Left renal pelvis (tissue), 4 donors: ENCODE data around the gene PEPD. TPM values are rescaled to one million over a fixed set of nuclear protein-coding genes. Genes with fewer than 3 reads are reported as not detected.

Source experiments
- DNase-seq, 4 donors: peaks; one replicate each; pipeline ENCODE4 v3.0.0-alpha.2; 2013; ENCODE audit warnings: low read depth in 4 of 4, low spot score in 3 of 4
- polyA plus RNA-seq, 4 donors: library from polyadenylated mRNA; unstranded; fragments of 120-200 nt; gene quantifications; one replicate each; pipeline ENCODE4 v1.2.1, GENCODE V29; 2013; ENCODE audit not compliant: insufficient read length in 4 of 4

PEPD gene
- polyA plus RNA-seq, 4 donors = 56.0 to 122 (median 95.0) TPM

DNA sequence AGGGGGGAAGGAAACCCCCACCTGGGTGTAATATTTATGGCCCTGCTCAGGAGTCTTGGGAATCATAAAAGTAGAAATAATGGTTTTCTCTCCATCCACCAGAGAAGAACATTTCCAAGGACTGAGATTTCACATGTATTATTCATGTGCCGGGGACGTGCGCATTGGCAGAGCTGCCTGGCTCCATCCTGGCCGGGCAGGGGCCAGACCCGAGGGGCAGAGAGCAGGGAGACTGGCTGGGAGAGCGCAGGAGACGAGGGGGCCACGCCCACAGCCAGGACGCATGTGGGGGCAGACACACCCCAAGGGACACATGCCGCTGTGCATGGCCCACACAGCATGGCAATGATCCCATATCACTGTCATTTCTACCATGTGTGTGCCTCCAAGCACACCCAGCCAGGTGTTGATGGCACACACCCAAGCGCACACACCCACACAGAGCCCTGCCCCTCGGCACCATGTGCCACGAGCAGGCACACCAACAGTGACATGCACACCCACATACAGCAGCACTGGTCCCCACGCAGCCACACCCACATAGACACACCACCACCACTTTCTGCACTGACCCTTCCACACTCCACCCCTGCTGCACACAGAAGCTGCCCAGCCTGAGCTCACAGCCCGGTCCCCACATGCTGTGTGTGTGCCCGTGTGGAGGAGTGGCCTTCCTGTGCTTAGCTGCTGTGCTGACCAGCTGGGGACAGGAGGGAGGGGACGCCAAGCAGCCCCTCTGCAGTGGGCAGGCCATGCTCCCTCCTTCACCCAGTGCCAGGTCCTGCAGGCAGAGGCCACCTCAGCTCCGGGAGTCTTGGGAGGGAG lies 108.8 kb downstream of the PEPD start:
- DNase-seq = no peak

DNA sequence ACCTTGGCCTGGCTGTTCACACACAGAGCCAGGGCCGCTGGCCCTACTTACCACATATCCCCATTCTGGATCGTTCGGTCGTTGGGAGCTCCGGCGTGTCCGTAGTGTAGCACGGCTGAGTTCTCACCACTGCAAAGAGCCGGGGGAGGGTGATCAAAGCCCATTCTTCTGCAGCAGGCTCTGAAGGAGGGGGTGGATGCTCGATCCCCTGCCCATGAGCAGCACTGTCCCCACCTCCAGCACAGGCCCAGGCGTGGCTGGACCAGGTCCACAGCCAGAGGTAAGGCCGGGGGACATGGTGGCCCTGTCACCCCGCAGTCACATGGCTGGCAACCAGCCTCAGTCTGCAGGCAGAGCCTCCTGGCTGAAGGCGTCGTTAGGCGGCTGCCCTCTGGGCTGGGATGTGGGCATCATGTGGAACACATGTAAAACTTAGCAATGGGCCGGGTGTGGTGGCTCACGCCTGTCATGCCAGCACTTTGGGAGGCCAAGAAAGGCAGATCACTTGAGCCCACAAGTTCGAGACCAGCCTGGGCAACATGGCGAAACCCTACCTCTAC lies 109.9 kb downstream of the PEPD start:
- no peak for DNase-seq

DNA sequence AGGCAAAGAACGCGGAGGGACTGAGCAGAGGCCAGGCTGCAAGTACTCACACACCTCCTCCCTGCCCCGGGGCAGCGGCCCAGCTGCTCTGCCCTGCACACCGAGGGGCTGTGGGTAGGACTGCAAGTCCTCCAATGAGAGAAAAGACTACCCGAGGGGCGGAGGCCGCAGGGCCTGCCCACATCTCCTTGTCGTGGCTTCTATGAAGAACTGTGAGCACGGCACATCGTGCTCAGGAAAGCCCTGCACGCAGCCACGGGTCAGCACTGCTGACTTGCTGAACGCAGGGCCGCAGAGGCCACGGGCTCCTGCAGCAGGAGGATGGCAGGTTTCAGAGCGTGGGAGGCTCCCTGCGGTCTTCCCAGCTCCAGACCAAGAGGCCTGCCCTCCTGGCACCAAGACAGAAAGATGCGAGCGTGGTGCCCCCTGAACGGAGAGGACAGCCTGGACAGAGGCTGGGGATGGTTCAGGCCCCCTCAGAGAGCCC lies 110.6 kb downstream of the PEPD start:
- no peak for DNase-seq

DNA sequence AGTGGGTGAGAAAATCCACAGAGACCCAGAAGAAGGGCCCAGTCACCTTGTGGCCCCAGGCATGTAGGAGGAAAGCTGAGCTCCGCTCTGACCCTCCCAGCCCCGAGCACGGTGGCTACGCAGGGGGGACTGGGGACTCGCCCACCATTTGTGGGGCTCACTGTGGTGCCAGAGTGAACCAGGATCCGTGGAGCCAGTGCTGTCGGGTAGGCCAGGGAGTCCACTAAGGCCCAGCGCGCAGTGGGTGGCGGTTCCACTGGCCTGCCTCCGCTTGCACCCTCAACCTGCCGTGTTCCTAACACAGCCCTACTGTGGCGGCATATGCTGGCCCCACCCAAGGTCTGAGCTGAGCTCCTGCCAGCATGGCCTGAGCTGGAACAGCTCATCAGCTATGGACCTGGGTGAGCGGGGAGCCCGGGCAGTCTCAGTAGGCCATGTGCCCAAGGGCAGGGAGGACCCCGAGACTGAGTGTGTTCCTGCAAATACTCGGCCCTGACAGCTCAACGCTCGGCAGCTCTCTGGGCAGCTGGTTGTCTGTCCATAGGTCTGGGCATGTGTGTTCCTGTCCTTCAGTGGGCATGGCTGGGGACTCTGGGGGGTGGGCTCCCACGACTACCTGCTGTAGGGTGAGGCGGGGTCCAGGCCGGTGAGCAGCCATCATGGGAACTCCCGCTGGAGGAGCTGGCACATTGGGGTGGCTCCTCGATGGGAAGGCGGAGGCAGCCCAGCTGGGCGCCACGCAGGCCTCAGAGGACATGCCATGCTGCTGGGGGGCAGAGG lies 111.5 kb downstream of the PEPD start:
- no peak for DNase-seq

DNA sequence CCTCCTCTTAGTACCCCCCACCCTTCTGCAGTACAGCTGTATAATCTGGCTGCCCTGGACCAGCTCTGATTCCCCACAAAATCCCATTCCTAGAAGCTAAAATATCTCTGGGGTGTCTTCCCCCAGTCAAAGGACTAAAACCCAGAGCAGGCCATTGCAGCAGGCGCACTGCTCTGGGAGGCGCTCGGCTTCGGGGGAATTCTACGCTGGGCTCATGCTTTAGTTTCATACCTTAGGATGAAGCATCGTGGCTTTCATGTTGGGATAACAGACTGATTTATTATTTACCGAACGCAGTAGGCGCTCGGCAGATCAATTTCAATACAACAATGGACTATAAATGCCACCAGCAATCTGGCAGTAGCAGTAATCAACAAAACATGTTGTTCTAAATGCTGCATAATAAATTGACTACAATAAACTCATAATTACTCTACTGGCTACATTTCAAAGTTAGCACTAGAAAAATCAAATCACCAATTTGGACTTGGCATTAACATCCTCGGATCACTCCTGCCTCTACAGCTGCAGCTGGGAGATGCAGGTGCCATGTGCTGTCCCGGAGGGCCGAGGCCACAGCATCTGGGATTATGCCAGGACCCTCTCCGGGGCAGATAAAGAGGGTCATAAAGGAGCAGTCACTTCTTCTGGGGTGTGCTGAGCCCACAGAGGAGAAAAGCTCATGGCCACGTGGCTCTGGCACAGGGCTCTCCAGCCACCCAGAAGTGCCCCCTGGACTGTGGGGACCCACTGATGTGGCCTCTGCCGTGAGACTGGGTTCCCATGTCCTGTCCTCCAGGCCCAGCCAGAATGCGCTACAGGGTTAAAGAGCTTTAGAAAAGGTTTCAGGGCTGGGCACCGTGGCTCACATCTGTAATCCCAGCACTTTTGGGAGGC lies 112.8 kb downstream of the PEPD start:
- no peak for DNase-seq

DNA sequence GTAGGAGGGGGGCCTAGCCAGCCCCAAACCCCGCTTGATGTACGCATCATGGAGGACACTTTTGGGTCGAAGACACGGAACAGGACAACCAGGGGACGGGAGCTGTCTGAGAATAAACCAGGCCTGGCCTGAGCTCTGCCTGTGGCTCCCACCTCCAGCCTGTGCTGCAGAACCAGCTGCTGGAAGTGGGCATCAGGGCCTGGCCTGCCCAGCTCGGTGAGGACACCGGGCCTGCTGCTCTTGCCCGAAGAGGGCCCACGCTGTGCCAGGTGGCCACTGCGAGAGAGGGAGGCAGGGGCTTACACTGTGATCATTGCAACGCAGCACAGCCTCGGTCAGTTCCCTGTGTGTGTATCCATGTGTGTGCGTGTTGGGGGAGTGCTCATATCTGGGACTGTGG lies 113.5 kb downstream of the PEPD start:
- DNase-seq = no peak

DNA sequence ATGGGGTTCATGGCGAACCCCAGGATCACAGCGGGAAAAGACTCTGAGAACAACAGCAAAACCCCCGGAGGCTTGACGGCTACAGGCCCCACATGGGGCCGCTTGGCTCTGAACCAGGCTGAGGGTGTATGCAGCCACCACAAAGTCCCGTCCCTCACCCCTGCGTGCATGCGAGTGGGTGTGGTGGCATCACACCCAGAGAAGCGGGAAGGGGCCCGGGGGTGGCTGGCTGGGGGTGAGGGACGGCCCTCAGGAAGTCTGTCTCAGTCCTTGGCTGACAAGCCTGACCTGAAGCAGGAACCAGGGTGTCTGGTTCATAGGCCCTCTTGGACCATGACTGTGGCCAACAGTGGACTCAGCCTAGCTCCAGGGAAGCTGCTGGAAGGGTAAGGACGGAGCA lies 113.9 kb downstream of the PEPD start:
- DNase-seq = no peak

DNA sequence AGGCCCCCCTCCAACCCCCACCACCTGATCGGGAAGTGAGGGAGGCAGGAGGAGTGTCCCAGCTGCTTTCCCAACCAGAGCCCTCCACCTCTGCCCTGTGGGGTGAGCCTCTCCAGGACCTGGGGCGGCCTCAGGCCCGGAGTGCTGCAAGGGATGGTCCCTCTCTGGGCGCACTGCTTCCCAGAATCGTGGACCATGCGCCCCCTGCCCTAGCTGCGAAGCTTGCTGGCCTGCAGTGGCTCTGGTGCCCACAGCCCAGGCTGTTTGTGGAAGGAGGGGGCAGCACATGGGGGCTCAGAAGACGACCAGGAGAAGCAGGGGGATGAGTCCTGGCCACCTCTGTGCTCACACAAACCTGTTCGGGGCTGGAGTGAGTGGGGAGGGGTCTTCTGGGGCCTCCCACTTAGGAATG lies 114.4 kb downstream of the PEPD start:
- no peak for DNase-seq

DNA sequence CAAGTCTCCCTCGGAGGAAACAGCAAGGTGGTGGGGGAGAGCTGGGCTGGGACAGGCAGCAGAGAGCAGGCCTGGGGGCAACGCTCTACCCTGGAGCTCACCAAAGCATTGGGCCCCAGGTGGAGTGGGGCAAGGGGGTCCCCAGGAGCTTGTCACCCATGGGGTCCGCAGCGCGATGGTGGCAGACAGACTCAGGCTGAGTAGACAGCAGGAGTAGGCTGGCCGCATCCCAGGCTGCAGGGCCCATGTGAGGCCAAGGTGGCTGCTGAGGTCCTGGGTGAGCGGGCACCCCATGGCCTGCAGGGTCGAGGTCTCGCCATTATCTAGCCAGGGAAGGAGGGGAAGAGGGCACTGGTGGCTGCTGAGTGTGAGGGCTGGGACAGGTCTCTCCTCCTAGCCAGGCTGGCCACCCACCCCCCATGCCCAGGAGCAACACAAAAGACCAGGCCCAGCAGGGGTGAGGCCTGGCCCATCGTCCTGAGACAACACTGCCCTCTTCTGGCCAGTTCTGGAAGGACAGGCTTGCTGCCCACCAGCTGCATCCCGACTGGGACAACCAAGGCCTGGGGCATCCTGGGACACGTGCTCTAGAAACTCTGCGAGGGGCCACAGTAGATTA lies 115.0 kb downstream of the PEPD start:
- DNase-seq = no peak

DNA sequence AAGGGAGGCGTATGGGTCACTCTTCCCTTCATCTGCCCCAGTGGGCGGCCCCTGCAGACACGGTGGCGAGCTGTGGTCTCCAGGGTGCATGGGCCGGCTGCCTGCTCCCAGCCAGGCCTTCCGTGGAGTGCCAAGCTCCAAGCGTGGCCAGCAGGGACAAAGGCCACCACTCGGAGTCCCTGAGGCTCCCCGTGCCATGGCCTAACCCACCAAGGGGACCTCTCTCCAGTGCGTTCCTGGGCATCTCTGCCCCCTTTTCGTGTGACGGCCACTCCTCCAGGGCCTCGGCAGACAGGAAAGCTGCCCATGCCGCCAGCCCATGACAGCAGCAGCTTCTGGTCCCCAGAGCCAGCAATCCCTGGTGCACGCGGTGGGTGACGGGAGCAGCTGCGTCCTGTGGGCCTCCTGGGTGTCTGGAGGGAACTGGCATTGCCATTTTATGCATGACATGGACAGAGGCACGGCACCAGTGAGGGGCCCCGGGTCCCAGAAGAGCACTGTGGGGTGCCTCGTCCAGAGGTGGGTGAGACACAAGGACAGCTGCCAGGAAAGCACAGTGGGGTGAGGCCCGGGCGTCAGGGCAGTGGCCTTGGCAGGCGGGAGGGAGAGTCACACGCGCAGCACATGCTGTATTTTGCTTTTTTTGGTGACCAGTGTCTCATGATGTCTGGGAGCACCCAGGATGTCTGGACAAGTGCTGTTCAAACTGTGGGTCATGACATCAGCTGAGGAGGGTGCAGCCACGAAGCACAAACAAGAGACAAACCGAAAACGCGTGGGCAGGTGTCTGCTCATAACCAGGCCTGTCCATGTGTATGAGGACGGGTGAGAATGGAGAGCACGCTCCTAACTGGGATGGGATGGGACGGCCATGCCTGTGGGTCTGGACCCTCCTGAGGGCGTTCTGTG lies 115.8 kb downstream of the PEPD start:
- no peak for DNase-seq

DNA sequence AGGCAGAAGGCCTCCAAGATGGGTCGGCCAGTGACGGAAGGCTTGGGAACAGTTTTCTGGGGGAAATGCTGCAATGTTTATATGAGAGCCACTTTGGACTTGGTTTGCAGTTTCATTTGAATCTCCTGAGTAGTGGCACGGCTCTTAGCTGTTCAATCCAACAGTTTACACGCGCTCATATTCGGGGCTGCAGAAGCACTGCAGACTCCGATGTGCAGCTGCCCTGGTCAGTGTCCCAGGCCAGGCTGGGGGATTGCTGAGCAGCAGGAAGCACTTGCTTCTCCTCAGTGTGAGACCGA lies 116.4 kb downstream of the PEPD start:
- DNase-seq = no peak

DNA sequence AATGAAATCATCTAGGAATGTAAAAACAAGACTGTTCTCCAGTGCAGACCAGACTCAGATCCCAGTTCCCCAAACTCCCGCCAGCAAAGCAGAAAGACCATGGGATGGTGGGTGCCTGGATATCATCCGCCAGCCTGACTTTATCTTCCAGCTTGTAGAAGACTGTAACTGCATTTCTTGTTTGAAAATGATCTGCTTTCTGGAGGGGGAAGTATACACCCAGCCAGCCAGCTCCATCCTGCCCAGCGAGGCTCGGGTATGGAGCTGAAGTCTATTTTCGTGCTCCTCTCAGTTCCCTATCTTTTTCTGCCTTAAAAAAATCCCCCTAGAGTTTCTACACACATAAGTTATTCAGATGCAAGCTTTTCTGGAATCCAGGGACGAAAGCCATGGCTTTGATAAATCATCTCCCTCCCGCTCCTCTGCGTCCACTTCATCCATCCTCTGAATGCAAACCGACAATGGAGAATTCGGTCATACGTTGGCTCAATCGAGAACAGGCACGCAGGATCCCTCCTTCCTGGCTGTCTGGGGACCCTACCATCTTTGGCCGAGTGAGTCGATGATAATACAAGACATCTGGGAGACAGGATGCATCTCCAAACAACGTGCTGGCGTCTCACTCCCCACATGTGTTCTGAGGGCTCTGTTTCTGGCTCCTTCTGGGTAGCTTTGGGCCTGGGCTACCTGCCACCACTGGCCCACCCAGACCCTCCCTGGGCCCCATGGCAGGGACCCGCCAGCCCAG lies 116.9 kb downstream of the PEPD start:
- no peak for DNase-seq

DNA sequence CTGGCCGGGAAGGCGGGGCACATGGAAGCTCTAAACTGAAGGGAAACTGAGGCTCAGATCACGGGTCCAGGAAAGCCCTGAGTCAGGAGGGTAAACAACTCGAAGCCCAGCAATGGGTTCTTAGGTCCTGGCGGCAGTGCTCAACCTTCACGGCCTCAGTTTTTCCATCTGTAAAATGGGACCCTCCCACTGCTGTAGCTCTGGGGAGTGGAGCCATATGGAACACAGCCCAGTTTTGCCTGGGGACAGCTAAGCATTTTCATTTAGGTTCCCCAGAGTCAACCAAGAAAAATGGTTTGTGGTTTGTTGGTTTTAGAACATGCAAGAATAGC lies 117.7 kb downstream of the PEPD start:
- no peak for DNase-seq

DNA sequence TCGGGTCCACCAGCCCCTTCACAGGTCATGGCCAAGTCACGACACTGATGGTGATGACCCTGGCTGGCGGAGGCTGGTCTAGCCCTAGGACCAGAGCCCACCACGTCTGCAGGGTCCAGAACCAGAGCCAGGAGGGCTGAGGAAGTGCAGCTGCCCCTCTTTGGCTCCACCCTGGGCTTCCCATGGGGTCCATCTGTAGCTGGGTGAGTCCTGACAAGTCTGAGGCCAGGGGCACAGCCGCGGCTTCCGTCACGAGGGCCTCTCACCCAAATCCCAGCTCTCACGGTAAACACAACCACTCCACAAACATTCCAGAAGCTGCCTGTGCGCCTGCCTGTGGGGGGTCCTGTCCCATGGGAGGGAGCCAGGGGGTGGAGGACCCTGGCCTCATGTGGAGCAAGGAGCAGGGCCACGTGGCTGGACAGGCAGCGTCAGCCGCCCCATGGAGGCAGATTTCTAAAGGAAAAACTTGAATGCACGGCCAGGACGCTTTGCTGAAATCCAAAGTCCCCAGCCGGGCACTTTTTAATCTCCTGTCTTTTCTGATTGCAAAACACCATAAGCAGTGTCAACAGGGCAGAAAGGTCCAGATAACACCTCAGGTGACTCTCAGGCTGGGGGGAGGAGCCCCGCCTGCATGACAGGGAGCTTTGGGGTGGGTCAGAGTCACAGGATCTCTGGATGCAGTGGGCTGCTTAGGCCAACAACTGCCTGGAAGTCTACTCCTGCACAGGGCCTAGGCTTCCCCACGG lies 118.2 kb downstream of the PEPD start:
- no peak for DNase-seq

DNA sequence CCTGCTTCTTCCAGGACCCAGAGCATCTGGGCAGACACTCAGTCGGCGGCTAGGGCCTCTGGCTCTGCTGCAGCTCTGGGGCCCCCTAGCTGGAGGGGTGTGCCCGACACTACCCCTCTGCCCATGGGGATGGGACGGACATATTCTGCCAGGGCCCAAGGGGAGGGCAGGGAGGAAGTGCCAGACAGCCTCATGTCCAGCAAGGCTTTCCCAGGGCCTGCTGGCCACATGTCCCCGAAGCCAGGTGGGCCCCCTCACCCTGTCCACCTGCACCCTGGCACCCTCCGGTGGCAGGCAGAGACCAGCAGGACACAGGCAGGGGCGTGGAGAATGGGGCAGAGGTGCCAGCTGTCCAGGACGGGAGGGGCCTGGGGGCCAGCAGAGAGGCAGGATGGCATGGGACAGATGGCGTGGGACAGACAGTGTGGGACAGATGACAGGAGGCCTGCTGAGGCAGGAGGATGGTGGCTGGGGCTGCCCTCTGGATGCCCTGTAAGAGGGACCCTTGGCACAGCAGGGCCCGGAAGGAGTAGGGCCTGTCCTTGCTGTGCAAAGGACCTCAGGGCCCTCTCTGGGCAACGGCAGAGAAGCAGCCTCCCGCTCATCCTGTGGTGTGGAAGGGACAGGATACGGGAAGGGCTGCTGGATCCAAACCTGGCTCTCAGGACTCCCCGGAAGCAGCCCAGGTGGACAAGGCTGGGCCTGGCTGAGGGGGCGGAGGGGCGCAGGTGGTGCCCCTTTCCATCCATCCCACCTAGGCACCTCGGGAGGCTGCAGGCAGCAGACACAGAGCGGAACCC lies 119.0 kb downstream of the PEPD start:
- DNase-seq = no peak

DNA sequence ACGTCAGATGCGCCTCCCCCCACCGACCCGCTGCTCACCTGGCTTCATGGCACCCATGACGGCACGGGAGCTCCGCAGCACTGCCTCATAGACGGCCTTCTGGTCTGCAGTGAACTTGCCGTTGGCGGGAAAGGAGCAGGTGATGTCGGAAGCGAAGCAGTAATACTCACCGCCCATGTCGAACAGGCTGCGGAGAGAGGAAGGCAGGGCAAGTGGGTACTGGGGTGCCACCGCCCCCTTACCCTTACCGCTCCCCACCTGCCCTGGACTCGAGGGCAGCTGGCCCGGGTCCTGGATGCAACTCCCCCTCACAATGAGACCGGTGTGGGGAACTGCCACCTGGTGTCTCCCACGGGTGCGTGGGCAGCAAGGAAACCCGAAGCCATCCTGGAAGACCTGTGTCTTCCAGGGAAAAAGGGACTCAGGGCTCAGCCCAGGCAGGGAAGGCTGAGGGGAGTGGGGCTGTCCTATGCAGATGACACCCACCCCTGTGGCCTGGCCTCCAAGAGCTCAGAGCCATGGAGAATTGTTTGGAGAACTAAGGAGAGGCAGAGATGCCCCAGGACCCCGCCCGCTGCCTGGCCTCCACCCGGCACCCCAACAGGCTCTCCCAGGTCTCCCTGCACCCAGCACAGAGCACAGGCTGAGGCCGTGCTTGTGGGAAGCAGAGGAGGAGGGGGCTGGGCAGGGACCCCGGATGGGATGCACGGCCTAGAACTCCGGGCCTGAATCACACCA lies 119.7 kb downstream of the PEPD start:
- DNase-seq = no peak
